GM12864 (cell line): ENCODE results near the gene ZSCAN4.

ENCODE experiments used
- DNase-seq: peaks from one replicate; pipeline ENCODE4 v3.0.0-alpha.2; 2011; ENCODE audit warnings: low read depth
- H3K4me3 ChIP-seq: 2 replicates; pipeline ENCODE4 v1.5.1; 2011; ENCODE audit warnings: mild to moderate bottlenecking, low read depth, low read length, control low read depth
- TF ChIP-seq, protein P1 (sequence below): IDR thresholded peaks from 2 replicates; pipeline ENCODE4 v1.5.1; 2011; ENCODE audit warnings: low read depth, mild to moderate bottlenecking, moderate library complexity, low read length, control low read depth, inconsistent platforms; ENCODE audit errors: missing control alignments

Gene ZSCAN4

DNA sequence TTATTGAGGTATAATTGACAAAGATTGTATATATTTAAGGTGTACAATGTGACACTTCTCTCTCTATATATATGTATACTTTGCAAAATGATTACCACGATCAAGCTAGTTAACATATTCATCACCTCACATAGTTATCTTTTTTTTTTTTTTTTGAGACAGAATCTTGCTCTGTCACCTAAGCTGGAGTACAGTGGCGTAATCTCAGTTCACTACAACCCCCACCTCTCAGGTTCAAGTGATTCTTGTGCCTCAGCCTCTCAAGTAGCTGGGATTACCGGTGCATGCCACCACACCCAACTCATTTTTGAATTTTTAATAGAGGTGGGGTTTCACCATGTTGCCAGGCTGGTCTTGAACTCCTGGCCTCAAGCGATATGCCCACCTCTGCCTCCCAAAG is 3.7 kb downstream of the ZSCAN4 start:
- H3K4me3 ChIP-seq = no peak overlapping the region
- no peak for DNase-seq
- TF ChIP-seq, protein P1, sequence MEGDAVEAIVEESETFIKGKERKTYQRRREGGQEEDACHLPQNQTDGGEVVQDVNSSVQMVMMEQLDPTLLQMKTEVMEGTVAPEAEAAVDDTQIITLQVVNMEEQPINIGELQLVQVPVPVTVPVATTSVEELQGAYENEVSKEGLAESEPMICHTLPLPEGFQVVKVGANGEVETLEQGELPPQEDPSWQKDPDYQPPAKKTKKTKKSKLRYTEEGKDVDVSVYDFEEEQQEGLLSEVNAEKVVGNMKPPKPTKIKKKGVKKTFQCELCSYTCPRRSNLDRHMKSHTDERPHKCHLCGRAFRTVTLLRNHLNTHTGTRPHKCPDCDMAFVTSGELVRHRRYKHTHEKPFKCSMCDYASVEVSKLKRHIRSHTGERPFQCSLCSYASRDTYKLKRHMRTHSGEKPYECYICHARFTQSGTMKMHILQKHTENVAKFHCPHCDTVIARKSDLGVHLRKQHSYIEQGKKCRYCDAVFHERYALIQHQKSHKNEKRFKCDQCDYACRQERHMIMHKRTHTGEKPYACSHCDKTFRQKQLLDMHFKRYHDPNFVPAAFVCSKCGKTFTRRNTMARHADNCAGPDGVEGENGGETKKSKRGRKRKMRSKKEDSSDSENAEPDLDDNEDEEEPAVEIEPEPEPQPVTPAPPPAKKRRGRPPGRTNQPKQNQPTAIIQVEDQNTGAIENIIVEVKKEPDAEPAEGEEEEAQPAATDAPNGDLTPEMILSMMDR = no peak

DNA sequence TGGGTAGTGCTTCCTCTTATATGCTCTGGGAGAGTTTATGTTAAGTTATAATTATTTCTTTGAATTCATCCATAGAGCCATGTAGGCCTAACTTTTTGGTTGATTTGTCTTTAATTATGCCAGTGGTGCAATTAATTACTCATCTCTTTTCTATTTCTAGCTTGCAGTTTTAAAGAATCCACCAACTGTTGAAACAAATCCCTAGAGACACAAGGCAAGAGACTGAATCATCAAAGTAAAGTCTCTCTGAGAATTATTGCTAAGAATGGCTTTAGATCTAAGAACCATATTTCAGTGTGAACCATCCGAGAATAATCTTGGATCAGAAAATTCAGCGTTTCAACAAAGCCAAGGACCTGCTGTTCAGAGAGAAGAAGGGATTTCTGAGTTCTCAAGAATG is 7.1 kb downstream of the ZSCAN4 start:
- TF ChIP-seq, protein P1 = no peak
- no peak overlapping the region for H3K4me3 ChIP-seq
- no peak for DNase-seq

DNA sequence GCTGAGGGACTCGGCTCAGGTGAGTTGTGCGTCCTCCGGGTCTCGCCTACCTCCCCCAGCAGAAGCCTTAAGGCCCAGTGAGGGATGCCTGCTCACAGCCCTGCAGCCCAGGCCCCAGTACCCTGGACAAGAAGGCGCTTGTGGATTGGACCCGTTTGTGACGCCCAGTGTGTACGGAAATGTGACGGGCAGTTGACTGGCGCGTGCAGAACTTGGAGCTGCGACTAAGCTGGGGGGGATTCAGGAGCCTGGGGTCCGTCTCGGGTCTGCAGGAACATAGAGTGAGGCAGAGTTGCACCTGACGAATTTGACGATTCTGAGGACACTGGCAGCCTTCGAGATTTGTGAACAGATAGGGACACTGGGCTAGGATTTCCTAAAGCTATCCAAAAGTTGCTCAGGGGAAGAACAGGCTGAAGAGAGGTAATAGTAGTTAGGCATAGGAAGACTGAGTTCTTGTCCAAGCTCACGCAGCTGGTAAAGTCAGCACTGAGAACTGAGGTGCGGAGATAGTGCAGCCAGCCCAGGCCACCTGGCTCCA is 13.6 kb downstream of the ZSCAN4 start:
- peak overlapping the region; percentile 91 for H3K4me3 ChIP-seq
- TF ChIP-seq, protein P1 = no peak
- no peak for DNase-seq

DNA sequence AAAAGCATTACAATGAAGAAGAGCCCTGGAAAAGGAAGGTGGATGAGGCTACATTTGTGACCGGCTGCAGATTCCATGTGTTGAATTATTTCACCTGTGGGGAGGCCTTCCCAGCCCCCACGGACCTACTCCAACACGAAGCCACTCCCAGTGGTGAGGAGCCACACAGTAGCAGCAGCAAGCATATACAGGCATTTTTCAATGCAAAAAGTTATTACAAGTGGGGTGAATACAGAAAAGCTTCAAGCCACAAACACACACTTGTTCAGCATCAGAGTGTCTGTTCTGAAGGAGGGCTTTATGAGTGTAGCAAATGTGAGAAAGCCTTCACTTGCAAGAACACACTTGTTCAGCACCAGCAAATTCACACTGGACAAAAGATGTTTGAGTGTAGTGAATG is 18.0 kb downstream of the ZSCAN4 start:
- DNase-seq = no peak

DNA sequence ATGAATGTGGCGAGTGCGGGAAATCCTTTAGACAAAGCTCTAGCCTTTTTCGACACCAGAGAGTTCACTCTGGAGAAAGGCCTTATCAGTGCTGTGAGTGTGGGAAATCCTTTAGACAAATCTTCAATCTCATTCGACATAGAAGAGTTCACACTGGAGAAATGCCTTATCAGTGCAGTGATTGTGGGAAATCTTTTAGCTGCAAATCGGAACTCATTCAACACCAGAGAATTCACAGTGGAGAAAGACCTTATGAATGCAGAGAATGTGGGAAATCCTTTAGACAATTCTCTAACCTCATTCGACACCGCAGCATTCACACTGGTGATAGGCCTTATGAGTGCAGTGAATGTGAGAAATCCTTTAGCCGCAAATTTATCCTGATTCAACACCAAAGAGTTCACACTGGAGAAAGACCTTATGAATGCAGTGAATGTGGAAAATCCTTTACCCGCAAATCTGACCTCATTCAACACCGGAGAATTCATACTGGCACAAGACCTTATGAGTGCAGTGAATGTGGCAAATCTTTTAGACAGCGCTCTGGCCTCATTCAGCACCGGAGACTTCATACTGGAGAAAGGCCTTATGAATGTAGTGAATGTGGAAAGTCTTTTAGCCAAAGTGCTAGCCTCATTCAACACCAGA is 18.8 kb downstream of the ZSCAN4 start:
- H3K4me3 ChIP-seq = no peak overlapping the region
- TF ChIP-seq, protein P1 = no peak
- DNase-seq = no peak

More for the DNA sequence above, 18.0 kb downstream of the ZSCAN4 start:
- TF ChIP-seq, protein P1 = no peak
- no peak overlapping the region for H3K4me3 ChIP-seq

DNA sequence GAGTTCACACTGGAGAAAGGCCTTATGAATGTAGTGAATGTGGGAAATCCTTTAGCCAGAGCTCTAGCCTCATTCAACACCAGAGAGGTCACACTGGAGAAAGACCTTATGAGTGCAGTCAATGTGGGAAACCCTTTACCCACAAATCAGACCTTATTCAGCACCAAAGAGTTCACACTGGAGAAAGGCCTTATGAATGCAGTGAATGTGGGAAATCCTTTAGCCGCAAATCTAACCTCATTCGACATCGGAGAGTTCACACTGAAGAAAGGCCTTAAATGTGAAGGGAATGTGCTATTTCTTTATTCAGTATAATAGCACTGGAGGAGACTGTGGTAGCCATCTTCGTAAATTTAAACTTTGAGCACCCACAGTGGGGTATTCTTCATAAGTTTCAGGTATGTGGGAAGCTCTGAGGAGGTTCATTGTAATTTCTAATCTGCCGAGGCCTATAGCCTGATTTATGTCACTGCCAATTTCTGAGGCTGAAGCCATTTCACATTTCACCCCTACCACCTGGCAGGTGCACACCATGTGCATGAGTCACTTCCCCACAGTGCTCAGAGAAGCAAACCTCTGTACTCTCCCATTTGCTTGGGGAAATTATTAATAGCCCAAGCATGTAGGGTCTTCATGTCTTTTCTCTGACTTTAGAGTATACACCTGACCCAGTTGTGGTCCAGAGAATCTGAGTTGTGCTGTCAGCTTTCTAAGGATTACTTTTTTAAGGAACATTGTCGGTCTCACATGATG is 19.5 kb downstream of the ZSCAN4 start:
- no peak overlapping the region for H3K4me3 ChIP-seq
- TF ChIP-seq, protein P1 = no peak
- DNase-seq = no peak
